ENCODE data around the gene MRPS34. TPM values are rescaled to one million over a fixed set of nuclear protein-coding genes. Genes with fewer than 3 reads are reported as not detected.

MRPS34 gene
- total RNA-seq, 3 donors from 2014 or later: 85.9 to 95.4 (median 87.8) TPM

DNA sequence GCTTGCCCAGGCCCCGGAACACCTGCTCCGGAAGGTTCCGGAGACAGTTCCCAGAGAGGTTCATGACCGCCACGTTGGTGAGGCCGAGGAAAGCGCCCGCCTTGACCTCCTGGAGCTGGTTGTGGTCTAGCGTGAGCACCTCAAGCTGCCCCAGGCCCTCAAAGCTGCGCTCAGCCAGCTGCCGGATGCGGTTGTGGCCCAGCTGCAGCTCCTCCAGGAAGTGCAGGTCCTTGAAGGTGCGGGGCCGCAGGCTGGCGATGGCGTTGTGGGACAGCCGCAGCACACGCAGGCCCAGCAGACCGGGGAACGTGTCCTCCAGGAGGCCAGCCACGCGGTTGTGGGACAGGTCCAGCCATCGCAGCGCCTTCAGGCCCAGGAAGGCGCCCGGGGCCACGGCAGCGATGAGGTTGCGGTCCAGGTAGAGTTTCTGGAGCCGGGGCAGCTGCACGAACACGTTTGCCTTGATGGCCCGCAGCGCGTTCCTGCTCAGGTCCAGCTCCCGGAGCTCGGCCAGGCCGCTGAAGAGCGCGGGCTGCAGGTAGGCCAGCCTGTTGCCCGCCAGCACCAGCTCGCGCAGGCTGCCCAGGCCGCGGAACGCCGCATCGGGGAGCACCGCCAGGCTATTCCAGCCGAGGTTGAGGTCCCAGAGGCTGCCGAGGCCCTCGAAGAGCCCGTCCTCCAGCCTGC, 18.5 kb upstream of the MRPS34 start:
- no peak for TF ChIP-seq POLR2A (IDR thresholded peaks at IDR 0.05)
- no peak for TF ChIP-seq CTCF (IDR thresholded peaks at IDR 0.05)
- TF ChIP-seq POLR2AphosphoS5 (IDR thresholded peaks at IDR 0.05): no peak
- no peak overlapping the region for H3K4me3 ChIP-seq
- no peaks in the 10 kb centered on the region for H3K27me3 ChIP-seq
- peaks cover 0 to 13% of the 10 kb centered on the region in 2 donors for H3K4me1 ChIP-seq
- H3K27ac ChIP-seq: no peak overlapping the region
- no peaks in the 10 kb centered on the region for H3K9me3 ChIP-seq
- no peak for DNase-seq (ENCODE audit: low spot score in 2 of 2)
- no peaks in the 10 kb centered on the region for H3K36me3 ChIP-seq
- intact Hi-C loops (cut with DNase I; ENCODE audit: low total_unique reads): no loop called here

DNA sequence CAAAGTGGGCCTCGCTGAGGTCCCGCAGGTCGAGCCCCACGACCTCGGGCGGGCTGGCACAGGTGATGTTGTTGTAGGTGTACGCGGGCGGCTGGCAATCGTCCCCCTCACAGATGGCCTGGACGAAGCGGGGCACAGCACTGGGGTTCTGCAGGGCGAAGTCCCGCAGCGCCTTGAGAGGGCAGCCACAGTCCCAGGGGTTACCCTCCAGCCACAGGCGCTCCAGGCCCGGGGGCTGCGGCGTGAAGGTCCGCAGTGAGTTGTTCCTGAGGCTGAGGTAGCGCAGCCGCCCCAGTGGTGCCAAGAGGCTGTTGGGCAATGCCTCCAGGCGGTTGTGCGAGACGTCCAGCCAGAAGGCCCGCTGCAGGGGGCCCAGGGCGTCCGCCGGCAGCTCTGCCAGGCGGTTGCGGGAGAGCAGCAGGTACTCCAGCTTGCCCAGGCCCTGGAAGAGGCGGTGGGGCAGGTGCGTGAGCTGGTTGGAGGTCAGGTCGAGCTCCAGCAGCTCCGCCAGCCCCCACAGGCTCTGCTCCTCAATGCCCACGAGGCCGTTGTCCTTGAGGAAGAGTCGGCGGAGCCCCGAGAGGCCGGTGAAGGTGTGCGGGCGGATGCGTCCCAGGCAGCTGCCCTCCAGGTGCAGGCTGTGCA, 17.8 kb upstream of the MRPS34 start:
- no peak overlapping the region for H3K27ac ChIP-seq
- TF ChIP-seq CTCF (IDR thresholded peaks at IDR 0.05) (no peak), POLR2A (IDR thresholded peaks at IDR 0.05) (no peak), POLR2AphosphoS5 (IDR thresholded peaks at IDR 0.05) (no peak)
- H3K36me3 ChIP-seq: no peaks in the 10 kb centered on the region
- no peaks in the 10 kb centered on the region for H3K9me3 ChIP-seq
- peaks cover 0 to 13% of the 10 kb centered on the region in 2 donors for H3K4me1 ChIP-seq
- DNase-seq (ENCODE audit: low spot score in 2 of 2): no peak
- no peak overlapping the region for H3K4me3 ChIP-seq
- H3K27me3 ChIP-seq: no peaks in the 10 kb centered on the region
- intact Hi-C loops (cut with DNase I; ENCODE audit: low total_unique reads): no loop called here

DNA sequence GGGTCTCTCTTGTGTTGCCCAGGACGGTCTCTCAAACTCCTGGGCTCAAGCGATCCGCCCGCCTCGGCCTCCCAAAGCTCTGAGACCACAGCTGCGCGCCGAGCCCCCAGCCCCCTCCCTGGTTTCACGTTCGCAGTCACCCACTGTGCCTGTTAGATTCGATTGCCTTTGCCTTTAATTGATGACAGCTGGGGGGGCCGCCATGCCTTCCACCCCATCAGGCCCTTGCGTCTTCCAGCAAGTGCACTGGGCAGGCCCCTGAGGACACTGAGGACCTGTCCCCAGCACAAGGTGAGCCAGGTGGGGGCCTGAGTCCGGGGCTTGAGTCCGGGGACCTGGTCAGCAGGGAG, 17.3 kb upstream of the MRPS34 start:
- Histone ChIP-seq H3K27ac (no peak overlapping the region), H3K9me3 (no peaks in the 10 kb centered on the region), H3K4me3 (no peak overlapping the region), H3K4me1 (peaks cover 0 to 13% of the 10 kb centered on the region in 2 donors), H3K27me3 (no peaks in the 10 kb centered on the region), H3K36me3 (no peaks in the 10 kb centered on the region)
- intact Hi-C loops (cut with DNase I; ENCODE audit: low total_unique reads): no loop called here
- TF ChIP-seq POLR2A (IDR thresholded peaks at IDR 0.05) (no peak), CTCF (IDR thresholded peaks at IDR 0.05) (no peak), POLR2AphosphoS5 (IDR thresholded peaks at IDR 0.05) (no peak)
- no peak for DNase-seq (ENCODE audit: low spot score in 2 of 2)

DNA sequence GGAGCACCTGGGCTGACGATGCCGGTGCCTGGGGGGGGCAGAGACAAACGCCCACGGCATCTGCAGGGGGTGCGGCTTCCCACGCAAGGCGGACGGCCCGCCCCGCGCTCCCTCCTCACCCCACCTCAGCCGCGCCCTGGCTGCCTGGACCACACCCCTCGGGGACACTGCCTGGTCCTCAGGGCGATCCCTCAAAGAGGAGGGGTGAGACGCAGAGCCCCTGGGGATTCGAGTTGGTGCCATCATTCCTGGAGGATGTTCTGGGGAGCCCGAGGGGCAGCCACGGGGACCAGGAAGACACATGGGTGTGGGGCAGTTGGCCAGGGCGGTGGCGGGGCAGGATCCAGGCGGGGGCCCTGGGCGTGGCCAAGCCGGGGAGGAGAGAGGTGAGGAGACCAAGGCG, 16.7 kb upstream of the MRPS34 start:
- intact Hi-C loops (cut with DNase I; ENCODE audit: low total_unique reads): no loop called here
- H3K27me3 ChIP-seq: no peaks in the 10 kb centered on the region
- TF ChIP-seq POLR2AphosphoS5 (IDR thresholded peaks at IDR 0.05) (no peak), POLR2A (IDR thresholded peaks at IDR 0.05) (no peak), CTCF (IDR thresholded peaks at IDR 0.05) (no peak)
- DNase-seq (ENCODE audit: low spot score in 2 of 2): no peak
- peak overlapping the region in 1 of 2 donors; percentile 22 for H3K27ac ChIP-seq
- H3K4me1 ChIP-seq: peaks cover 0 to 10% of the 10 kb centered on the region in 2 donors
- H3K9me3 ChIP-seq: no peaks in the 10 kb centered on the region
- H3K36me3 ChIP-seq: no peaks in the 10 kb centered on the region
- H3K4me3 ChIP-seq: no peak overlapping the region

DNA sequence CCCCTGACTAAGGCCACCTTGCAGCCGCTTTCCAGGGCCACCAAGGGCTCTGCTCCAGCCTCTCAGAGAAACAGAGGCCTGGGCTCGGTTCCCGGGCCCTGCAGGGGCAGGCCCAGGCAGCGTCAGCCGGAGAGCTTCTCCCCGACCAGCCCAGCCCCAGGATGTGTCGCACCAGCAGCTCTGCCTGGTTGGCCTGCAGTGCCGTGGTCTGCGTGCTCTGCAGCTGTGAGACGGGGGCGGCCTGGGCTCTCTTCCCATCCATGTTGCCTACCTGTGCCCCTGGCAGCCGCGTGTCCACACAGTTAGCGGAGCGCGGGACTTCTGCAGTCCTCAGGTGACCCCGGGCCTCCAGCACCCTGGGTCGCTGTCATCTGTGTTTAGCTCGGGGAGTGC, 15.8 kb upstream of the MRPS34 start:
- Histone ChIP-seq H3K9me3 (no peaks in the 10 kb centered on the region), H3K27ac (peak overlapping the region; percentile 22 to 63), H3K36me3 (no peaks in the 10 kb centered on the region), H3K27me3 (no peaks in the 10 kb centered on the region), H3K4me3 (no peak overlapping the region), H3K4me1 (peaks cover 0 to 6% of the 10 kb centered on the region in 2 donors)
- DNase-seq (ENCODE audit: low spot score in 2 of 2): peak in 1 of 2 donors; percentile 83
- intact Hi-C loops (cut with DNase I; ENCODE audit: low total_unique reads): no loop called here
- TF ChIP-seq POLR2AphosphoS5 (IDR thresholded peaks at IDR 0.05): no peak
- no peak for TF ChIP-seq POLR2A (IDR thresholded peaks at IDR 0.05)
- TF ChIP-seq CTCF (IDR thresholded peaks at IDR 0.05): no peak
